Activated CD4-positive, CD25-positive, alpha-beta regulatory T cell (primary cell): ENCODE measurements around the gene ERBB3.
"Not testable (repeated sequence)": the region's sequence is repeated elsewhere in the genome, so short reads cannot be mapped to it uniquely, and the experiment has no call there.

Experiments used
- DNase-seq, 4 experiments: peaks; one replicate each; lab custom pipeline; 2025; lab: John Stamatoyannopoulos, UW

Gene ERBB3

DNA sequence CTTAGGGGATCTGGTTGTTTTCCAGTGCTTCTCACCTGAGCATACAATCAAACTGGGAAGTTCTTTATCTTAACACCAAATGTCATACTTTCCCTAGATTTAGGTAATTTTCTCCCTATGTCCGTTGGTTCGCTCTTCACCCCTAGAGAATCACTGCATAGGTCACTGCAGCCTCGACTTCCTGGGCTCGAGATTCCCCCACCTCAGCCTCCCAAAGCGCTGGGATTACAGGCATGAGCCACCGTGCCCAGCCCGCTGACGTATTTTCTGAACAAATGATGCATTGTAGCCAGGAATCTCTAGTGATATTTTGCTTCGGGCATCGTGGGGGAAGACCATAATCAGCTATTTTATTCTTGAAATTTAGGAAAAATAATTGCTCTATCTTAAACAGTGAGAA is 35.4 kb downstream of the ERBB3 start:
- no peak for DNase-seq

DNA sequence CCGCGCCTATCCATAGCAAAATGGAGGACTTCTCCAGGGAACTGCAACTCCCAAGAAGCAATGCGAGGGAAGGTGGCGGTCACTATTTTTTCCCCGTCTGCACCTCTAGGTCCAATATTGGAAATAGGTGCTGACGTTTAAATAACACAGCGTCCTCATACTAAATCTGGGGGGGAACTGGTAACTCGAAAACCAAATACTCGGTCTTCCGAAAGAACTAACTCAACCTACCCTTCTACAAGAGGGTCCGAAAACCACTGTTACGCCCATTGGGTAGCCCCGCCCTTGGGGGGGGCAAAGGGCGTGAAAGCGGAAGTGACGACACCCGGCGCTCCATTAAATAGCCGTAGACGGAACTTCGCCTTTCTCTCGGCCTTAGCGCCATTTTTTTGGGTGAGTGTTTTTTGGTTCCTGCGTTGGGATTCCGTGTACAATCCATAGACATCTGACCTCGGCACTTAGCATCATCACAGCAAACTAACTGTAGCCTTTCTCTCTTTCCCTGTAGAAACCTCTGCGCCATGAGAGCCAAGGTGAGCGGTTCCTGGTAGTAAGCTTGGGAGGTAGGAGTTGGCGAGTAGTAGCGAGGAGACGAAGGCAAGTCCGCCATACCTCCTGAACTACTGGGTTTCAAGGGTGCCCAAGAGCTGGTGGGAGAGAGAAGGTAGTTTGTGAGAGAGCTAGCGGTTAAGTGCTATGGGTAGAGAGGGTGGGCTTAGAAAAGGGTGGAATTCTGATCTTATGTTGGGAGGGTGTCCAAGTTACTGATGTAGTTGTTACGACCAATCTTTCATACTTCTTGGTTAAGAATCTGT is 36.5 kb downstream of the ERBB3 start, which contains the start of gene RPL41:
Gene RPL41 (plus strand): TSS at position 367 of the 815 bp plus-strand sequence.
- peak; percentile 83 to 88 (median 85) for DNase-seq

DNA sequence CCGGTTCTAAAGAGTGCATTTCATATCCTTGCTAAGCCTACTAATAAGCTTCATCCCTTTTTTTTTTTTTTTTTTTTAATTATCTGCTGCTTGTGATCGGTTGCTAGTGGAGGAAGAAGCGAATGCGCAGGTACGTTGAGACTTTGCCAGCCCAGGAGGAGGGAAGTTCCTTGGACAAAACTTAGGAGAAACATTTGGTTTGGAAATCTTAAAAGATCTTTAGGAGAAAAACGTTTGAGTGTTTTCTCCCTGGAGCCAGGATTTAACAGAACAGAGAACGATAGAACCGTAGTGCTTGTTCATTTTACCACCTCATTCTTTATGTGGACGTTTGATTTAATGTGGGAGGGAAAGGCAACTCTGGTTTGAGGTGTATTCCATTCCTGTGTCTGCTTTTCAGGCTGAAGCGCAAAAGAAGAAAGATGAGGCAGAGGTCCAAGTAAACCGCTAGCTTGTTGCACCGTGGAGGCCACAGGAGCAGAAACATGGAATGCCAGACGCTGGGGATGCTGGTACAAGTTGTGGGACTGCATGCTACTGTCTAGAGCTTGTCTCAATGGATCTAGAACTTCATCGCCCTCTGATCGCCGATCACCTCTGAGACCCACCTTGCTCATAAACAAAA is 37.2 kb downstream of the ERBB3 start:
- not testable (repeated sequence) for DNase-seq

DNA sequence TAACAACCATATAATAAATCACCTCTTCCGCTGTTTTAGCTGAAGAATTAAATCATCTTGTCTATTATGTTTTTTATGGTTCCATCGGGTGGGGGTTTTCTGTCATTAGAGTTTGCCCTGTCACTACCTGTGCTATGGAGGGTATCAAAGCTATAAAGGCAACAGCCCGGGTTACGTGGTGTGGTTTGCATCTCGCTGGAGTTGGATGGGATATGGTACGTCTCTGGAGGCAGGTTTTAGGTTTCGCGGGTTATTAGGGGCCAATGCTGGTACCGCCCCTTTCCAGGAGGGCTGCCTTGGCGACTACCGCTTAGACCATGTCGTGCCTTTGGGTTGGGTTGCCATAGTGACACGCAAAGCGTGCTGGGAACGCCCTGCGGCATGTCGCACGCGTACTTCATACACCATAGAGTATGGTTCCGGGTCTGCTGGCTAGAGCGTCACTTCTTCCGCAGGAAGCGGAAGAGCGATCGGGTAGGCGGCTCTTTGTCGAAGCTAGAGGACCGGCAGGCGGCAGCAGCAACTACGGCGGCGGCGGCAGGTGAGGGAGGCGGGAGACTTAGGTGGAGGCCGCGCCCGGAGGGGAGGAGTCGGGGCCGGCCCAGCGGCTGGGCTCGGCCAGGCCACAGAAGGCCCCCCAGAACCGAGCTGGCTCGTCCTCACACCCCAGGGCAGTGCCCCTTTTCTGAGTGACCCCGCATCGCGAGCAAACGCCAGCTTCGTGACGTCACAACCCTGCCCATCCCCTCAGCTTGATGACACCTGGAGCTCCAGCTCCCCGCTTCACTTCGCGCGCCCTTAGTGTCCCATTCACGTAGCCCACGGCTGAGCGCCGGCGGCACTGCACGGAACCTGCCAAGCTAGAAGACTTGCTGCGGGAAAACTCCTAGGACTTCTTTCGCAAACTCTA is 38.1 kb downstream of the ERBB3 start, which contains the start of gene ZC3H10:
Gene ZC3H10 (plus strand): TSS at position 489 of the 910 bp plus-strand sequence. CDS start 2,297 bp downstream, outside the sequence.
- peak; percentile 84 to 93 (median 92) for DNase-seq

DNA sequence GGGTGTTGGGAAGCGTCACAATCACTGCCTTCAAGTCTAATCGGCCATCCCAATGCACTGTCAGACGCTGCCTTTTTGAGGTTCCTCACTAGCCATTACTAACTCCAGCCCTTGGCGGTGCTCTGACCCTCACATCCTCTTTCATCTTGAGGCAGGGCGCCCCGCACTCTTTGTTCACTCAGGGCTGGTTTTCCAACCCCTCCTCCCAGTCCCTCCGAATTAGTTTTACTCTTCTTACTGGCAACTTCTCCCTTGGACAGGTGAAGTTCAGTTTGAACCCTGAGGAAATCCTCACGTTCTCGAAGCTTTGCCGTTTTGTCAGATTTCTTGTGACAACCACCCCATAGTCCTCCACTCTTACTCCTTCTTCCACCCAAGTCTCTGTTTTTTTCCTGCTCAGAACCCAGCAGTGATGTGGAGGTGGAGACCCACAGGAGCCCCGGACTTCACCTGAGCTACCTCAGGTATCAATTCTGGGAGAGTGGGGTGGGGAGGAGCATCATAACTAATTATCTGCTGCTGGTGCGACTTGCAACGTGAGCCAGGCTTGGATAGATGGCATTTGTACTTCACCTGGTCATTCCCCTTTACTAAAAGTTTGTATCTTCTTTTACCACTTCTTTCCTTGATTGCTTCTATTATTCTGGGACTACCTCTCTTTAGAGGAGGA is 38.9 kb downstream of the ERBB3 start:
- DNase-seq, result no peak

DNA sequence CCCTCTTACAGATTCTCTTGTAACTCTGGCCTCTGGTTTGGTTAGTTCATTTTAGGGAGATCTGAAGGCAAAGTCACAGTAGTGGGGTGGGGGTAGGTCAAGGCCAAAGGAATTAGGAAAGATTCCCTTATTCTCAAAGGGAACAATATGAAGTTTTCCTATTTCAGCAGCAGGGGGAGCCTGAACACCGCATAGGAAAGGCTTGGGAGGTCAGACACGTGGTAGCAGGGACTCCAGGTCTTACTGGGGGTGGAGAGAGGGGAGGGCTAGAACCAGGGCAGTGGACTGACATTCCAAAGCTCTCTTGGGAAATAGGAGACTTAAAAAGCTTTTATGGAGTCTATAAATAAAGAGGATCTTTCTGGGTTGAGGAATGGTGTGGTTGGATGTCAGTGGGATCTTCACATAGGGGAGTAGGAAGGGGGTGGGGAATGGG is 39.4 kb downstream of the ERBB3 start:
- DNase-seq, result peak in 3 of 4 experiments; percentile 10 to 51 (median 25)

DNA sequence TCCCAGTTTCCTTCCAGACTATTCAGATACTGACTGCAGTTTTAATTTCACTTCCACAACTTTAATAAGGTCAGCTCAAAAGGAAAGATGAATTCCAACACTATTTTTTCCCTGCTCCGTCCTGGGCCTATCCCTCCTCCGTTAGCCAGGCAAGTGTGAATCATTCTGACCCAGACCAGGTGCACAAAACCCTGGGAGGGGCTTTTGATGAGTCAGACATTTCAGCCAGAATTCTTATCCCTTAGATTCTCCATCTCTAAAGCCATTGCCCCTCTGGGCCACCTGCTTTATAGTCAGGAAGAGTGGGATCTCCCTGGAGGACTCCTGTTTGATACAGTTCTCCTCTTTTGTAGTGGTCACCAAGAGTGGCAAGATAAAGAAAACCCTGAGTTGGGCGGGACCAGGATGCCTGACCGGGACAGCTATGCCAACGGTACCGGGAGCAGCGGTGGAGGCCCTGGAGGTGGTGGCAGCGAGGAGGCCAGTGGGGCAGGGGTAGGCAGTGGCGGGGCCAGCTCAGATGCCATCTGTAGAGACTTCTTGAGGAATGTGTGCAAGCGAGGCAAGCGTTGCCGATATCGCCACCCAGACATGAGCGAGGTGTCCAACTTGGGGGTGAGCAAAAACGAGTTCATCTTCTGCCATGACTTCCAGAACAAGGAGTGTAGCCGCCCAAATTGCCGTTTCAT is 40.3 kb downstream of the ERBB3 start:
- DNase-seq, result no peak

DNA sequence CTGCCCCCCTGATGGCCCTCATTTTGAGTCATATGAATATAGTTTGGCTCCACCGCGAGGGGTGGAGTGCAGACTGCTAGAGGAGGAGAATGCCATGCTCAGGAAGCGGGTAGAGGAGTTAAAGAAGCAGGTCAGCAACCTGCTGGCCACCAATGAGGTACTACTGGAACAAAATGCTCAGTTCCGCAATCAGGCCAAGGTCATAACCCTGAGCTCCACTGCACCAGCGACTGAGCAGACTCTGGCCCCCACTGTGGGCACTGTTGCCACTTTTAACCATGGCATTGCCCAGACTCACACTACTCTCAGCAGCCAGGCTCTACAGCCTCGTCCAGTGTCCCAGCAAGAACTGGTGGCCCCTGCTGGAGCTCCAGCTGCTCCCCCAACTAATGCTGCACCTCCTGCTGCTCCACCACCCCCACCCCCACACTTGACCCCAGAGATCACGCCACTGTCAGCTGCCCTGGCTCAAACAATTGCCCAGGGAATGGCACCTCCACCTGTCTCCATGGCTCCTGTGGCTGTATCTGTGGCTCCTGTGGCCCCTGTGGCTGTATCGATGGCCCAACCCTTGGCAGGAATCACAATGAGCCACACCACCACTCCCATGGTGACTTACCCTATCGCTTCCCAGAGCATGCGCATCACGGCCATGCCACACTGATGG is 41.4 kb downstream of the ERBB3 start:
- no peak for DNase-seq

DNA sequence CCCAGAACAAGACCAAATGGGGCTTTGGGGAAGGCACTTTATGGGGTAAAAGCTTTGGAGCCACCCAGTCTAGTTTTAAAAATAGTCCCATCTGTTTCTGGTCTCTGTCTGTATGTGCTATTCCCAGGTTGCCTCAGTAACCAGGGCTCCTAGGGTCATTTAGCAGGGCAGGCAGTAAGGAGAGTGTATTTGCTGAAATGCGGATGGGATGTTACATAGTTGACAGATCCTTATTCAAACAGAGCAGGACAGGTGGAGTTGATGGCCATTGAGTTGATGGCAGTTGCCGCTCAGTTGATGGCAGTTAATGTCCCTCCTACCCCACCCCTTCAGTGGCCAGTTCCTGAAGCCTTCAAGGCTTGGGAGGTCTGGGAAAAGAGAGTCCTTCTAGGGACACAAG is 42.7 kb downstream of the ERBB3 start:
- DNase-seq, result no peak

DNA sequence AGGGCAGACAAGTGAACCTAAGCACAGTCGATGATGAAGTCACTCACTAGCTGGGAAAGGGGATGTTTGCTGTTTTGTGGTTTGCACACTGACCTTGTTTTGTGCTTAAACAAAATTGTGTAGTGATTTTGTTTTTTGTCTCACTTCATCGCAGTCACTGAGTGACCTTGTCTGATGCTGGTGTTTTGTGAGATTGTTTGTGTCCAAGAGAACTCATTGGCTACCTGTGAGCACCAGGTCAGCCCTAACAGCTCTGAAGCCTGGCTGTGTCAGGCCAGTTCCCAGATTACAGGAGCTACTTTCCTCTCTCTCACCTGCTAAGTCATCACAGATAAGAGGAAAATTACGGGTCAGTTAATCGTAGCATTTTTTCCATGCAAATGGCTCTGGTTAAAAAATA is 44.2 kb downstream of the ERBB3 start:
- DNase-seq, result no peak

DNA sequence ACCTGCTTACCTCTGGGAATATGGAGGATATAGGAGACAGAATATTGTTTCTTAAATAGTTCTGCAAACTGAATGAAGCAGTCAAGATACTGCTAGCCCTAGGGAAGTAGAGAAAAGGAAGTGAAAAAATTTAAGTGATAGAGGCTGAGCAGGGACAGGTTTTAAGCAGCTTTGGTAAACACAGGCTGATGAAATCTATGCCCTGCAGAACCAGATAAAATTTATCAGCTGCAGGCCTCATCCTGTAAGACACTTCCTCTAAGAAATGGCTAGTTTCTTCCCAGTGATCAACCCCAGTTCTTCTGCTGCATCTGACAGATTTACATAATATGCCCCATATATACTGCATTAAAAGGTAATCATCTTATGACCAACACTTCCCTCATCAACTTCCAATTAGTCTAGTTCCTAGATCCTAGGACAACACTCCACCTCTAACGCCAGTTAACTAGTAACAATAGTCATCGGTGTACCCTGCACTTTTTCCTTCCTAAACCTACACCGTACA is 46.8 kb downstream of the ERBB3 start:
- no peak for DNase-seq

DNA sequence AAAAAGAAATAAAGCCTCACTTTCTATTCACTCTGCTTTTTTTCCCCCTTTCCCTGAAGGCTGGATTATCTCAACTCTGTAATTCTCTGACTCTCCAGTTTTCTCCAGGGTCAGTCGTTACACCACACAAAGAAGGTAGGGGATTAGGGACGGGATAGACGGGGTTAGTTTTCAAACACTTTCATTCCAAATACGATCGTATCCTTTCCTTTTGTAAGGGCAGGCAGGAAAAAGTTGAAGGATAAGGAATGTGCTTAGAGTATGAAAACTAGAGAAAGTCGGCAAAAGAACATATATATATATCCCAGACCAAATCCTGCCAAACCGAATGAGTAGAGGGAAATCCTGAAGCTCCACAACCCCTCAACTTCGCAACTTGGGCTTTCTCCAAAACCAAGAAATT is 47.5 kb downstream of the ERBB3 start:
- no peak for DNase-seq

DNA sequence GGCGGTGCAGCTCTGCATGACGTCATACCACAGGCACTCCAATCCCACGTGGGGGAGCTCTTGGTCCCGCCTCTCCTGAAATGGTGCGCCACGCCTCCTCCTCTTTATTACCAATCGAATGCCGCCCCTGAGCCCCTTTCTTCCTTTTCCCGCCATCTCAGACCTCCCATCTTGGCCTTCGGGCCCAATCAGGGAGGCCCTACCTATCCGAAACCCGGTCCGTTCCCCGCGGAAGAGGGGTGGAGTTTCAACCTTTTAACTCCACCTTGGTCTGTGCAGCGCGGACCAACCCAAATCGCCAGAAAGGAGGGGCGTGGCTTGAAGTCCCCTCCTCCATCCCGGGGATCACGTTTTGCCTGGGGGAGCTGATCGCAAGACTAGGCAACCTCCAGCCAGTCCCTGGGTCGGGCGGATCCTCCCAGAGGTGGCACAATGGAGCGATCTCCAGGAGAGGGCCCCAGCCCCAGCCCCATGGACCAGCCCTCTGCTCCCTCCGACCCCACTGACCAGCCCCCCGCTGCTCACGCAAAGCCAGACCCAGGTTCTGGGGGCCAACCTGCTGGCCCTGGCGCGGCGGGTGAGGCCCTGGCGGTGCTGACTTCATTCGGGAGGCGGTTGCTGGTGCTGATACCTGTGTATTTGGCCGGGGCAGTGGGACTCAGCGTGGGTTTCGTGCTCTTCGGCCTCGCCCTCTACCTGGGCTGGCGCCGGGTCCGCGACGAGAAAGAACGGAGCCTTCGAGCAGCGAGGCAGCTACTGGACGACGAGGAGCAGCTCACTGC is 48.1 kb downstream of the ERBB3 start, which contains the start of gene ESYT1:
Gene ESYT1 (plus strand): TSS at position 380 of the 782 bp plus-strand sequence. CDS start 53 bp downstream, at position 433.
- peak; percentile 86 to 94 (median 92) for DNase-seq

DNA sequence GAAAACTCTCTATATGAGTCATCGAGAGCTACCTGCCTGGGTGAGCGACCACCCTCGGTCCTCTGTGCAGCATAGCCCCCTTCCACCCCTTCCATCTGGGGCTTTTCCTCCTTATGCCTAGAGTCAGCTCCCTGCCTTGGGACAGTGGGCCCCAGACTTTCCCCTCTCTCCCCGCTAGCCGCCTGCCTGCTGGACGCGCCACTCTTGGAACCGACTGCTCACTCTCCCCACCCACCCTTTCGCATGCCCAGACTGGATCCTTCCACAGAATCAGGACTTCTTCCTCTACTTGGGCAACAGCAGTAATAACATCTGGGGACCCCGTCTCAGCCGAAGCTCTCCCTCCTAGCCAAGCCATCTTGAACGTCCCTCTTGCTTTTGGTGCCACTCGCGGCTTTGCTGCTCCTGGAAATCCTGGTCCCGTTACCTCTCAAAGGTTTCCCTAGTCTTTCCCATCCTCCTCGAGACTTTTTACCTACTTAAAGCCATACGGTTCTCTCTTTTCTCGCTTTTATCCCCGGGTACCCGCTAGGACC is 48.8 kb downstream of the ERBB3 start:
- no peak for DNase-seq

DNA sequence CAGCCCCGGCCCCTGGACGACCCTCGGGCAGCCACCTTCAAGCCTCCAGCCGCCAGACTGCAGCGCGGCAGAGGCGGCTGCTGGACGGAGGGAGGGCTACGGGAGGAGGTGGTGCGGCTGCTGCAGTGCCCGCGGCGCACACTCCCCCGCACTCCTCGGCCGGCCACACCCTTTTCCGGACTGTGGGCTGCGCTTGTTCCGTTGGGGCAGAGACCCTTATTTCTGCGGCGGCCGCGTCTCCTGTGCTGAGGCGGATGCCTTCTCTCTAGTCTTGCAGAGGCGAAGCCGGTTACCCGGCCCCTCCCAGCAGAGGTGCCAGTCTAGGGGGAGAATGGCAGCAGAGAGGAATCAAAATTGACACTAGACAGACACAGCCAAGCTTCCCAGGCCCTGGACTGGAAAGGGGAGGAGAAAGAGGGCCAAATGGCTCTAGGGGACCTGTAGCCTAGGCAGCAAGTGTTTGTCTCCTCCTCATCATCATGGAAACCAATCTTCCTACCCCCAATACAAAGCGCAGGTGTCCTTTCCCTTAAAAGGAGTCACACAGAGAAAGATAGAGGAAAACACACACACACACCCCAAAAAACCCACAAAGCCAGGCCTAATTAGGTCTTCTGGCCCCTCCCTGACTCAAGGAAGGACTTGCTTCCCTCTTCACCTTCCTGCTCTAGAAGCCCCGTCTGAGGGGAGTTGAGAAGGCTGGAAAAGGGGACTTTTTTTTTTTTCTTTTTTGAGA is 49.4 kb downstream of the ERBB3 start:
- peak; percentile 14 to 63 (median 41) for DNase-seq

DNA sequence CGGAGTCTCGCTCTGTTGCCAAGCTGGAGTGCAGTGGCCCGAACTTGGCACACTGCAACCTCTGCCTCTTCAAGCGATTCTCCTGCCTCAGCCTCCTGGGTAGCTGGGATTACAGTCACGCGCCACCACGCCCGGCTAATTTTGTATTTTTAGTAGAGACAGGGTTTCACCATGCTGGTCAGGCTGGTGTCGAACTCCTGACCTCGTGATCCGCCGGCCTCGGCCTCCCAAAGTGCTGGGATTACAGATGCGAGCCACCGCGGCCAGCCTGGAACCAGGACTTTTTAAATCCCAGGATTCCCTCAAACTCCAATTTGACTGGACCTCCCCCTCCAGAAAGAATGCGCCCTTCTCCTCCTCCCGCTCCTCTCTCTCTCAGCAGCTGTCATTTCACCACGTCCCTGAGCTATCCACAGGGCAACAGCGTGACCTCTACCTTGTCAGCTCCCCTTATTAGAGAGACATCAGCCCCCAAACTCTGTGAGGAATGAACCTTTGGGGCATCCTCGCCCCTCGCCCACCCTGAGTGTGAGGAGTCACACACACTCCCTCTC is 50.1 kb downstream of the ERBB3 start:
- no peak for DNase-seq

DNA sequence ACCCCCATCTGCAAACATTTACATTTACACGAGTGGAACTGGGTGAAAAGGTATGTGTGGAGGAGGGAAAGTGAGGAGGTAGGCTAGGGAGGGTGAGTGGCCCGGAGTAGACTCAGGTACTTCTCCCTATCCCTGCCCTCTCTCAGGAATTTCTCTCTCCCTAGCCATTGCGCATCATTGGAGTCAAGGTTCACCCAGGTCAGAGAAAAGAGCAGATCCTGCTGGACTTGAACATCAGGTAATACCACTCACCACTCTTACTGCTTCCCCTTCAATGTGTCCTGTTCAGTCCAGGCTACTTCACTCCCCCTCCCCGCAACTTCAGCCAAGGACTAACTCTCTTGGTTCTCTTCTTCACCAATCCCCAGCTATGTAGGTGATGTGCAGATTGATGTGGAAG is 50.9 kb downstream of the ERBB3 start:
- DNase-seq, result no peak

DNA sequence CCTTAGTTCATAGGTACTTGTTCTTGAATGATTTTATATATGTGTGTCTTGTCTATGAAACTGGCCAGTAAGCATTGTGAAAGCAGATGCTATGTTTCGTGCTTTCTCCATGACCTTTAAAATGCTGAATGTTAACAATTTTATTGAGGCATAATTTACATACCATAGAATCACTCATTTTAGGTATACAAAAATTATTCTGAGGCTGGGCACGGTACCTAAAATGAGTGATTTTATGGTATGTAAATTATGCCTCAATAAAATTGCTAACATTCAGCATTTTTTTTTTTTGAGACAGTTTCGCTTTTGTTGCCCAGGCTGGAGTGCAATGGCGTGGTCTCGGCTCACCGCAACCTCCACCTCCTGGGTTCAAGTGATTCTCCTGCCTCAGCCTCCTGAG is 54.9 kb downstream of the ERBB3 start:
- no peak for DNase-seq
